Loucy (cell line): ENCODE results near the gene GEMIN4.

Experiments
- H2AFZ ChIP-seq: fragments of 200-600 bp; sonication (generic); 2 replicates; pipeline ENCODE4 v1.6.0; 2016; ENCODE audit warnings: antibody characterized with exemption, mild to moderate bottlenecking, low read length, moderate library complexity
- H3F3A ChIP-seq: fragments of 200-600 bp; 2 replicates; pipeline ENCODE4 v1.6.0; 2016; ENCODE audit warnings: antibody characterized with exemption, low read depth, mild to moderate bottlenecking
- H3K27me3 ChIP-seq: fragments of 200-600 bp; sonication (generic); 2 replicates; pipeline ENCODE4 v1.6.1; 2014; ENCODE audit warnings: low read length, mild to moderate bottlenecking; ENCODE audit not compliant: insufficient read depth, poor library complexity, severe bottlenecking
- H3K36me3 ChIP-seq: fragments of 200-600 bp; sonication (generic); 2 replicates; pipeline ENCODE4 v1.6.1; 2016; ENCODE audit warnings: low read length; ENCODE audit not compliant: insufficient read depth
- H3K4me1 ChIP-seq: fragments of 200-600 bp; sonication (generic); 2 replicates; pipeline ENCODE4 v1.5.1; 2014; ENCODE audit warnings: low read length, mild to moderate bottlenecking; ENCODE audit not compliant: insufficient read depth, poor library complexity, severe bottlenecking
- H3K4me2 ChIP-seq: fragments of 200-600 bp; sonication (generic); 2 replicates; pipeline ENCODE4 v1.6.0; 2014; ENCODE audit warnings: antibody characterized with exemption, low read length, low read depth, mild to moderate bottlenecking; ENCODE audit not compliant: poor library complexity, severe bottlenecking
- H3K4me3 ChIP-seq: fragments of 200-600 bp; sonication (generic); 2 replicates; pipeline ENCODE4 v1.5.1; 2014; ENCODE audit warnings: low read length, mild to moderate bottlenecking, mixed read lengths; ENCODE audit not compliant: poor library complexity, severe bottlenecking
- H3K79me2 ChIP-seq: fragments of 200-600 bp; sonication (generic); 2 replicates; pipeline ENCODE4 v1.6.1; 2014; ENCODE audit warnings: low read length; ENCODE audit not compliant: insufficient read depth
- H3K9ac ChIP-seq: fragments of 200-600 bp; sonication (generic); 2 replicates; pipeline ENCODE4 v1.6.0; 2014; ENCODE audit warnings: mild to moderate bottlenecking, low read depth, low read length, moderate library complexity; ENCODE audit not compliant: poor library complexity, severe bottlenecking
- H3K9me2 ChIP-seq: fragments of 200-600 bp; sonication (generic); replicated peaks from 2 replicates; pipeline ENCODE4 v1.6.1; 2016; ENCODE audit warnings: low read depth, low read length, mixed read lengths
- H3K9me3 ChIP-seq: fragments of 200-600 bp; sonication (generic); 2 replicates; pipeline ENCODE4 v1.6.1; 2014; ENCODE audit warnings: mild to moderate bottlenecking, antibody characterized with exemption, low read length, low read depth; ENCODE audit not compliant: insufficient read depth
- H4K20me1 ChIP-seq: fragments of 200-600 bp; sonication (generic); 2 replicates; pipeline ENCODE4 v1.6.0; 2014; ENCODE audit warnings: antibody characterized with exemption, low read length, mild to moderate bottlenecking; ENCODE audit not compliant: insufficient read depth, poor library complexity, severe bottlenecking
- CTCF ChIP-seq: fragments of 200-600 bp; sonication (generic); conservative IDR thresholded peaks from 2 replicates; pipeline ENCODE4 v1.5.1; 2014; ENCODE audit warnings: mild to moderate bottlenecking, antibody characterized with exemption, low read length
- EZH2phosphoT487 ChIP-seq: fragments of 200-600 bp; IDR thresholded peaks from 2 replicates; pipeline ENCODE4 v1.6.1; 2018; ENCODE audit warnings: antibody characterized with exemption, mild to moderate bottlenecking, moderate library complexity, borderline replicate concordance

The GEMIN4 gene

GRCh38 chr17:721540-721937 lies 30.5 kb downstream of the GEMIN4 start:
- Histone ChIP-seq H4K20me1 (no peaks in the 10 kb centered on the region), H3K27me3 (no peaks in the 10 kb centered on the region), H3K4me1 (no peaks in the 10 kb centered on the region), H3K9ac (no peak overlapping the region), H2AFZ (no peak overlapping the region), H3K4me3 (no peak overlapping the region), H3K79me2 (no peaks in the 10 kb centered on the region), H3K9me3 (peaks cover 3% of the 10 kb centered on the region; the same call in 1 of the 2 replicates), H3F3A (peaks cover 12% of the 10 kb centered on the region; the same call in 1 of the 2 replicates), H3K4me2 (no peak overlapping the region), H3K9me2 (no peaks in the 10 kb centered on the region), H3K36me3 (no peaks in the 10 kb centered on the region)
- TF ChIP-seq CTCF (no peak), EZH2phosphoT487 (no peak)

- Histone ChIP-seq H2AFZ (no peak overlapping the region), H3K9me2 (no peaks in the 10 kb centered on the region), H3K9ac (no peak overlapping the region), H3K27me3 (no peaks in the 10 kb centered on the region), H4K20me1 (no peaks in the 10 kb centered on the region), H3K4me3 (no peak overlapping the region), H3K9me3 (peaks cover 3% of the 10 kb centered on the region; the same call in 1 of the 2 replicates), H3K36me3 (no peaks in the 10 kb centered on the region), H3K79me2 (no peaks in the 10 kb centered on the region), H3K4me2 (no peak overlapping the region), H3F3A (peaks cover 12% of the 10 kb centered on the region; the same call in 1 of the 2 replicates), H3K4me1 (no peaks in the 10 kb centered on the region)
- no peak for TF ChIP-seq EZH2phosphoT487
- TF ChIP-seq CTCF: no peak
Observed at GRCh38 chr17:720706-721539, 31.1 kb downstream of the GEMIN4 start.

GRCh38 chr17:718075-718474 lies 34.0 kb downstream of the GEMIN4 start:
- Histone ChIP-seq H4K20me1 (no peaks in the 10 kb centered on the region), H3K4me3 (no peak overlapping the region), H3F3A (peaks cover 12% of the 10 kb centered on the region; the same call in 1 of the 2 replicates), H3K36me3 (no peaks in the 10 kb centered on the region), H3K9ac (no peak overlapping the region), H3K9me2 (no peaks in the 10 kb centered on the region), H3K27me3 (no peaks in the 10 kb centered on the region), H3K4me2 (no peak overlapping the region), H3K79me2 (peaks cover 16% of the 10 kb centered on the region), H3K4me1 (peaks cover 9% of the 10 kb centered on the region), H3K9me3 (no peaks in the 10 kb centered on the region), H2AFZ (no peak overlapping the region)
- TF ChIP-seq CTCF (no peak), EZH2phosphoT487 (no peak)
